ENCODE measurements around the gene CEP162.
"Not testable (repeated sequence)": the region's sequence is repeated elsewhere in the genome, so short reads cannot be mapped to it uniquely, and the experiment has no call there.

CEP162 gene

DNA sequence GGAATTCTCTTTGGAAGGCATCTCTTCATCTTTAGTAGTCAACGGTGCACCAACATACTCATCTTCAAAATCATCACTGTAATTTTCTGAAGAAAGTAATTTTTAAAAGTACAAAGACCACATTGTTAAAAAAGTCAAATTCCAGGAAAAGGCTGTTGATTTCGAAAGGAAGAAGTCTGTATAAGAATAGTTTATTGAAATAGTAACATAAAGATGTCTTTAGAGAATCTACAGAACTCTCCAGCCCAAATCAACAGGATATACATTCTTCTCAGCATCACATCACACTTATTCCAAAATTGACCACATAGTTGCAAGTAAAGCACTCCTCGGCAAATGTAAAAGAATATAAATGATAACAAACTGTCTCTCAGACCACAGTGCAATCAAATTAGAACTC is 23.4 kb downstream of the CEP162 start:
- ATAC-seq (replicated peaks) (no peak), DNase-seq (no peak)
- Mint-ChIP-seq H3K27ac (no peak overlapping the region), H3K4me3 (no peak overlapping the region), H3K9me3 (no peaks in the 10 kb centered on the region), H3K36me3 (peaks cover 29 to 34% of the 10 kb centered on the region in 2 donors), H3K4me1 (no peaks in the 10 kb centered on the region), H3K27me3 (no peaks in the 10 kb centered on the region)

DNA sequence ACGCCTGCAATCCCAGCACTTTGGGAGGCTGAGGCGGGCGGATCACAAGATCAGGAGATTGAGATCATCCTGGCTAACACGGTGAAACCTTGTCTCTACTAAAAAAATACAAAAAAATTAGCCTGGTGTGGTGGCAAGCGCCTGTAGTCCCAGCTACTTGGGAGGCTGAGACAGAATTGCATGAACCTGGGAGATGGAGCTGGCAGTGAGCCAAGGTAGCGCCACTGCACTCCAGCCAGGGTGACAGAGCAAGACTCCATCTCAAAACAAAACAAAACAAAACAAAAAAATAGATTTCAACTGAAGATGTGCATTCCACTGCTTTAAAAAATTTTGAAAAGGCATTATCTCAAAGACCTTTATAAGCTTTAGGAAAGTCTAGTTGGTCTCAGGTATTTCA is 27.5 kb downstream of the CEP162 start:
- not testable (repeated sequence) for DNase-seq; H3K9me3 Mint-ChIP-seq; H3K4me1 Mint-ChIP-seq; H3K4me3 Mint-ChIP-seq; H3K27ac Mint-ChIP-seq; H3K27me3 Mint-ChIP-seq; ATAC-seq (replicated peaks)
- peaks cover 29 to 35% of the 10 kb centered on the region in 2 donors for H3K36me3 Mint-ChIP-seq

DNA sequence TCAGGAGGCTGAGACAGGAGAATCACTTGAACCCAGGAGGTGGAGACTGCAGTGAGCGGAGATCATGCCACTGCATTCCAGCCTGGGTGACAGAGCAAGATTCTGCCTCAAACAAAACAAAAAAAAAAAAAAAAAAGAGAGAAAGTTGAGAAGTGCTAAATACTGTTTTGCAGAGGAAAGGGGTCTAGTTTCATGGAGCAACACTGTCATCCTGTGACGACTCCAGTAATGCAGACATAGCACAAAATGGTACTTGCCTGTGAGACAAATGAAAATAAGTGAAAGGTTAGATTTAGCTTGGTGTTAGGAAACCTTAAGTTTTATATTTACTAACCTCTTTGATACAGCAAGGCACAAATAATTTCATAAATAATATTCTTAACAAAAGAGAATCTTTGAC is 29.7 kb downstream of the CEP162 start:
- Mint-ChIP-seq H3K27ac (no peak overlapping the region), H3K4me1 (no peaks in the 10 kb centered on the region), H3K9me3 (peaks cover 0 to 2% of the 10 kb centered on the region in 2 donors), H3K27me3 (no peaks in the 10 kb centered on the region), H3K36me3 (peaks cover 26 to 39% of the 10 kb centered on the region in 2 donors), H3K4me3 (no peak overlapping the region)
- DNase-seq (no peak), ATAC-seq (replicated peaks) (no peak)

DNA sequence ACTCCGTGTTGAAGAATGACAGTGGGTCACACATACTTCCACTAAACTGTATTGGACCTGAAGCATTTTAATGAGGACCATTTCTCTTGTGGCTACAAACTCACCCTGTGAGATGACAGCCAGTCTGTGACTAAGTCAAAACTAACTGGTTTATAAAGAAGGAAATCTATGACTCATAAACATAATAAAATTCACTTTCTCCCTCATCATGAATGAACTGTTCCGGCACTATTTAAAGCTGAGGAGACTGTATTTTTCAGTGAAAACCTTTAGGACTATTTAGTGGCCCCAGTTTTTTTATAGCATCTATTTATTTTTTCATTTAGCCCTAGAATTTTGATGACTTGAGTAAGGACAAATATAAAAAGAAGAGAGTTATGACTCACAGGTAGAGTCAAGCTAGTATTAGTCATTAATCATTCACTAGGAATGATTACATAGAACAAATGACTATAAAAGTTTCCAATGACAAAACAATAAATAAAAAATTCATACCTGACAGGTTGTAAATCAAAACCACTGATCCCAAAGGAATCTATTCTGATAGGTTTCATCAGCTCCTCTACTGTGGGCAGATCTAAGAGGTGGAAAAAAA is 34.2 kb downstream of the CEP162 start:
- DNase-seq, result no peak
- H3K27ac Mint-ChIP-seq, result no peak overlapping the region
- no peaks in the 10 kb centered on the region for H3K27me3 Mint-ChIP-seq
- no peaks in the 10 kb centered on the region for H3K4me1 Mint-ChIP-seq
- H3K9me3 Mint-ChIP-seq, result peaks cover 0 to 2% of the 10 kb centered on the region in 2 donors
- no peak overlapping the region for H3K4me3 Mint-ChIP-seq
- no peak for ATAC-seq (replicated peaks)
- H3K36me3 Mint-ChIP-seq, result peaks cover 43 to 57% of the 10 kb centered on the region in 2 donors

DNA sequence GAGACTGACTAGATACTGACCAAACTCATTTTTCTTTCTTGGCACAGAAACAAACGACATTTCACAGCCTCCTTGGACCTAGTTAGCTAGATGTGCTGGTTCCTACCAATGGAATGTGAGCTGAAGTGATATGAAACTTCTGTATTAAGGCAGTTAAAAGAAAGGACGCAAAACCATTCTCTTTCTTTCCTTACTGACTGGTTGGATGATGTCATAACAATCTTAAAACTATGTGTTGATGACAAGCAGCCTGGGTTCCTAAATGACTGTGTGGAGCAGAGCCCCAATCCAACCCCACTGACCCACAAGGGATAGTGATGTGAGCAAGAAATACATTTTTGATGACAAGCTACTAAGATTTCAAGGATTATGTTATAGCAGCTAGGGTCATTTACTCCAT is 35.6 kb downstream of the CEP162 start:
- ATAC-seq (replicated peaks) (no peak), DNase-seq (no peak)
- Mint-ChIP-seq H3K9me3 (peaks cover 0 to 2% of the 10 kb centered on the region in 2 donors), H3K27me3 (no peaks in the 10 kb centered on the region), H3K4me1 (no peaks in the 10 kb centered on the region), H3K36me3 (peaks cover 40 to 53% of the 10 kb centered on the region in 2 donors), H3K27ac (no peak overlapping the region), H3K4me3 (no peak overlapping the region)

DNA sequence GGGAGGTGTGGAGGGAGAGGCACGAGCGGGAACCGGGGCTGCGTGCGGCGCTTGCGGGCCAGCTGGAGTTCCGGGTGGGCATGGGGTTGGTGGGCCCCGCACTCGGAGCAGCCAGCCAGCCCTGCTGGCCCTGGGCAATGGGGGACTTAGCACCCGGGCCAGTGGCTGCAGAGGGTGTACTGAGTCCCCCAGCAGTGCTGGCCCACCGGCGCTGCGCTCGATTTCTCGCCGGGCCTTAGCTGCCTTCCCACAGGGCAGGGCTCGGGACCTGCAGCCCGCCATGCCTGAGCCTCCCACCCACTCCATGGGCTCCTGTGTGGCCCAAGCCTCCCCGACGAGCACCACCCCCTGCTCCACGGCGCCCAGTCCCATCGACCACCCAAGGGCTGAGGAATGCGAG is 38.1 kb downstream of the CEP162 start:
- H3K4me1 Mint-ChIP-seq; H3K4me3 Mint-ChIP-seq; H3K27ac Mint-ChIP-seq; H3K27me3 Mint-ChIP-seq; ATAC-seq (replicated peaks); H3K9me3 Mint-ChIP-seq; DNase-seq: not testable (repeated sequence)
- H3K36me3 Mint-ChIP-seq, result peaks cover 26 to 33% of the 10 kb centered on the region in 2 donors

DNA sequence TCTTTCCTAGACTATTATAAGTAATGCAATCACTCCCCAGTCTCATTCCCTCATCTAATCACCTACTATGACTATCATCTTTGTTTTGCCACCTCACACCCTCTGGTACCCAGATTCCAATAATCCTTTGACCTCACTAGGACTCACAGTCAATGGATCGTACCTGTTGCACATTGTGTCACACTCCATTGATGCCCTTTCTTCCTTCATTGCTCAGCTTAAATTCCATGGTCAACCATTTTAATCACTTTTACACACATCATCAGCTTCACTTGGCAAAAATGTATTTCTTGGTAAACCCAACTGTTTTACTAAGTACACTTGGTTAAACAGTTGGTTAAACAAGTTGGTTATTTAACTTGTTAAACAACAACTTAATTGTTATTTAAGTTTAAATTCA is 44.0 kb downstream of the CEP162 start:
- H3K4me3 Mint-ChIP-seq, result no peak overlapping the region
- no peak for ATAC-seq (replicated peaks)
- H3K9me3 Mint-ChIP-seq, result peaks cover 0 to 2% of the 10 kb centered on the region in 2 donors
- H3K27me3 Mint-ChIP-seq, result no peaks in the 10 kb centered on the region
- DNase-seq, result no peak
- H3K27ac Mint-ChIP-seq, result no peak overlapping the region
- no peaks in the 10 kb centered on the region for H3K4me1 Mint-ChIP-seq
- peaks cover 11 to 14% of the 10 kb centered on the region in 2 donors for H3K36me3 Mint-ChIP-seq

DNA sequence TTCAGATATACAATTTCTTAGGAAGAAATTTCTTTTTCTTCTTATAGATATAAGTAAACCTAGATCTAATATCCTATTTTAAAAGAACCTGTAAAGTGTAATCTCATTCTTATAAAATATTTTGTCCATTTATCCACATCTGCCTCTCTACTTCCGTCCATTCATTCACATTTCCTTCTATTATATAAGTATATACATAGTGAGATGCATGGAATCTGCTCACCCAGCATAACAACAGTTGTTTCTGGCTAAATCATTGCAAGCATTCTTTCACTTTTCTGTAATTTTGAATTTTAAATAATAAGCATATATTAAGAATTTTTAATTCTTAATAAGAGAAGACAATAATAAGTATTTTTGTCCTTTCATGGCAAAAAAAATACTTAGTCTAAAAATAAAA is 45.4 kb downstream of the CEP162 start:
- no peak for ATAC-seq (replicated peaks)
- no peak overlapping the region for H3K4me3 Mint-ChIP-seq

DNA sequence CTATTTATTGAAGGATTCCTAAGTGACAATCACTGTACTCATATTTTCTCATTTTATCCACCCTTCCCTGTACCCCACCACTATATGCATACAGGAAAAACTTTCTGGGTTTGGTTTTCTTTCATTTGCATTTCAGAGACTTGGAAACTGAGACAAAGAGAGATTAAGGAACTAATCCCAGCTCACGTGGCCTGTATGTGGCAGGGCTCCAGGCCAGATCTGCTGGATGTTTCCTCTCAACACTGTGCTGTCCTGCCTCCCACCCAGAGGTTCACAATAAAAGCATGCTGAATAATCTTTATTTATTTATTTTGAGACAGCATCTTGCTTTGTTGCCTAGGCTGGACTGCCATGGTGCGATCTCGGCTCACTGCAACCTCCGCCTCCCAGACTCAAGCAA is 50.2 kb downstream of the CEP162 start:
- H3K27me3 Mint-ChIP-seq, result no peaks in the 10 kb centered on the region
- H3K4me1 Mint-ChIP-seq, result no peaks in the 10 kb centered on the region
- peaks cover 26 to 34% of the 10 kb centered on the region in 2 donors for H3K36me3 Mint-ChIP-seq
- no peak overlapping the region for H3K4me3 Mint-ChIP-seq
- ATAC-seq (replicated peaks) (no peak), DNase-seq (no peak)
- H3K27ac Mint-ChIP-seq, result no peak overlapping the region
- H3K9me3 Mint-ChIP-seq, result peaks cover 0 to 2% of the 10 kb centered on the region in 2 donors

More for the DNA sequence above, 45.4 kb downstream of the CEP162 start:
- no peaks in the 10 kb centered on the region for H3K27me3 Mint-ChIP-seq
- no peaks in the 10 kb centered on the region for H3K4me1 Mint-ChIP-seq
- peaks cover 11 to 14% of the 10 kb centered on the region in 2 donors for H3K36me3 Mint-ChIP-seq
- no peak overlapping the region for H3K27ac Mint-ChIP-seq
- H3K9me3 Mint-ChIP-seq, result peaks cover 0 to 2% of the 10 kb centered on the region in 2 donors
- no peak for DNase-seq

DNA sequence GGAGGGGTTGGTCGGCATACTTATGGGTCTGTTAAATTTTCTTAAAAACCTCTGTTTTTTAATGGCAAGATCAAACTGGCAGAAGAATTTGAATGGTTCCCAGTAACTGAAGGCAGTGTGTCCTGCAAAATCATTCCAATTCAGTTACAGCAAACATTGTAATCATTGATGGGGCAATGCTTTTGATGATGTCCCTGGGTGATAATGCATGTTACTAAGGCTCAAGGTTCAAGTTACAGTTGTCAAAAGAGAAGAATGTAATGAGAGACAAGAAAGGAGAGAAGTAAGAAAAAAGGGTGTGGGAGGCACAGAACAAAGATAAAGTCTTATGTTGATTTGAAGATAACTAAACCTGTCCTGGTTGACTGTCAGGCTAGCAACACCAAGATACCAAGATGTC is 54.9 kb downstream of the CEP162 start:
- ATAC-seq (replicated peaks) (no peak), DNase-seq (no peak)
- Mint-ChIP-seq H3K9me3 (no peaks in the 10 kb centered on the region), H3K27ac (no peak overlapping the region), H3K4me1 (peaks cover 2 to 11% of the 10 kb centered on the region in 2 donors), H3K27me3 (no peaks in the 10 kb centered on the region), H3K4me3 (no peak overlapping the region), H3K36me3 (peaks cover 22 to 28% of the 10 kb centered on the region in 2 donors)

DNA sequence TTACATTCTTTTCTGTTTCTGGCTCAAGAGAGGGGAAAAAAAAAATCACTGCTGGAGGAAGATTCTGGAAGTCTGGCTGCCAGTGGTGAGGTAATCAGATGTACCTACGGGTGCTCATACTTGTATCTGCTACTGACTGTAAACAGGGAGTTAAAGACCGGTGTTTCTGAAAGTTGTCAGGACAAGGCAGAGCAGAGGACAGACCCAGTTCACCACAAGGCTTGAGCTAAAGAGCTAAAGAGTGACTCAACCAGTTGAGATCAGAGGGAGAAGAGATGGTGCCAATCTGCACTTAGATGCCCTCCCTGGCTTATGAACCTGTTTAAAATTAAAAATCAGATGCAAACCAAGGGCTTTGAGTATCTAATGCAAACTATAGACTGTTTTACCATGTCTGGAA is 55.4 kb downstream of the CEP162 start:
- no peak for ATAC-seq (replicated peaks)
- Mint-ChIP-seq H3K27ac (no peak overlapping the region), H3K9me3 (no peaks in the 10 kb centered on the region), H3K27me3 (no peaks in the 10 kb centered on the region), H3K36me3 (peaks cover 23 to 32% of the 10 kb centered on the region in 2 donors), H3K4me3 (no peak overlapping the region), H3K4me1 (peaks cover 2 to 11% of the 10 kb centered on the region in 2 donors)
- DNase-seq, result no peak

DNA sequence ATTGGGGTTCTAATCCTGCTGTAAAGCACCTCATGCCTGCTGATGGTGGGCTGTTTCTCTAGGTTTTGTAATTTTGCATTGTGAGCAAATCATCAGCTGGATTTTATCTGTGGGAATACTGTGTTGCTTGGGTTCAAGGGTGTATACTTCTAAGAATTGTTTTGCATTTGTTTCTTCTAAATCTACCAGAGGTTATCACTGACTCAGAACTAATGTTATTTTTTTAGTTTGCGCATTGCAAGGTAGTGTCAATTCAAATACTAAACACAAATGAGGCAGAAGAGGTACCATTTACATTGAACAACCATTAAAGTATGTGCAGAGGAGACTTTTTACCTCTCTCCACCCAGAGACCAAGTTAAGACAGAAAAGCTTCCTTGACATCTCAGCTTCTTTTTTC is 60.0 kb downstream of the CEP162 start:
- H3K4me3 Mint-ChIP-seq, result no peak overlapping the region
- no peaks in the 10 kb centered on the region for H3K27me3 Mint-ChIP-seq
- H3K36me3 Mint-ChIP-seq, result peaks cover 31 to 48% of the 10 kb centered on the region in 2 donors
- peaks cover 2 to 11% of the 10 kb centered on the region in 2 donors for H3K4me1 Mint-ChIP-seq
- ATAC-seq (replicated peaks), result no peak
- H3K27ac Mint-ChIP-seq, result no peak overlapping the region
- H3K9me3 Mint-ChIP-seq, result peaks cover 0 to 2% of the 10 kb centered on the region in 2 donors
- DNase-seq, result no peak

DNA sequence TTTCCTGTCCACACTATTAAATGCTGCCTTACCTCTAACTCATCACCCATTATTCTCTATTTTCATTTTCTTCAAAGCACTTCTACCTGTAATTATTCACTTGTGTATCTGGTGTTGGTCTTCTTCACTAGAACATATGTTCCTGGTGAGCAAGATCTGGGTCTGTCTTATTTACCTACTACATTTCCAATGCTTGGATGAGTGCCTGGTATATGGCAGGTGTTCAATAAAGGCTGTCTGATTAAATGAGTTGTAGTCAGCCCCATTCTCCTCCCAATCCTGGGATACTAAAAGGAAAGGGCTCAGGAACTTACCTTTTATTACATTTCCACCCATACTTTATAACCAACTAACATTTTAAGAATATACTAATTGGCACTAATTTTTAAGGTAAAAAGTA is 61.0 kb downstream of the CEP162 start:
- no peak for DNase-seq
- no peak for ATAC-seq (replicated peaks)
- Mint-ChIP-seq H3K4me3 (no peak overlapping the region), H3K36me3 (peaks cover 25 to 45% of the 10 kb centered on the region in 2 donors), H3K27ac (no peak overlapping the region), H3K4me1 (peaks cover 2 to 11% of the 10 kb centered on the region in 2 donors), H3K27me3 (no peaks in the 10 kb centered on the region), H3K9me3 (peaks cover 0 to 2% of the 10 kb centered on the region in 2 donors)

DNA sequence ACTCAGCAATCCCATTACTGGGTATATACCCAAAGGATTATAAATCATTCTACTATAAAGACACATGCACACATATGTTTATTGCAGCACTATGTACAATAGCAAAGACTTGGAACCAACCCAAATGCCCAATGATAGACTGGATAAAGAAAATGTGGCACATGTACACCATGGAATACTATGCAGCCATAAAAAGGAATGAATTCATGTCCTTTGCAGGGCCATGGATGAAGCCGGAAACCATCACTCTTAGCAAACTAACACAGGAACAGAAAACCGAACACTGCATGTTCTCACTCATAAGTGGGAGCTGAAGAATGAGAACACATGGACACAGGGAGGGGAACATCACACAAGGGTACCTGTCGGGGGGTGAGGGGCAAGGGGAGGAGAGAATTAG is 63.1 kb downstream of the CEP162 start:
- not testable (repeated sequence) for ATAC-seq (replicated peaks); H3K27ac Mint-ChIP-seq; H3K4me1 Mint-ChIP-seq; H3K9me3 Mint-ChIP-seq; DNase-seq; H3K4me3 Mint-ChIP-seq; H3K27me3 Mint-ChIP-seq
- peaks cover 30 to 52% of the 10 kb centered on the region in 2 donors for H3K36me3 Mint-ChIP-seq

DNA sequence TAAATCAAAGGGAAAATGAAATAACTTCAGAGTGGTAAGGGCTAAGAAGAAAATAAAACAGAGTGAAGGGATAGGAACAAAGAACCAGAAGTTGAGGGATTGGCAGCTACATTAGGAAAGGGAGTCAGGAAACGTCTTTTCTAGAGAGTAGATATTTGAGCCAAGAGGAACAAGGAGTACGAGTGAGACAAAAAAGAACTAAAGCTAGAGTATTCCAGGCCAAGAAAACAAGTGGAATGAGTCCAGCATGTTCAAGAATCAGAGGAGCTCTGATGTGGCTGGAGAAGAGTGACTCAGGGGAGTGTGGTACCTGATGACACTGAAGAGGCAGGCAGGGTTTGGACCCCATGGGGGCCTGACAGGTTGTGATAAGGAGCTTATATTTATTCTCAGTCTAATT is 66.3 kb downstream of the CEP162 start:
- Mint-ChIP-seq H3K4me1 (no peaks in the 10 kb centered on the region), H3K27ac (no peak overlapping the region), H3K4me3 (no peak overlapping the region), H3K36me3 (peaks cover 26 to 55% of the 10 kb centered on the region in 2 donors), H3K9me3 (peaks cover 0 to 2% of the 10 kb centered on the region in 2 donors), H3K27me3 (no peaks in the 10 kb centered on the region)
- DNase-seq (no peak), ATAC-seq (replicated peaks) (no peak)
